ENCODE results near the gene ADD3. TPM values are rescaled to one million over a fixed set of nuclear protein-coding genes. Genes with fewer than 3 reads are reported as not detected.

ADD3 gene
- total and polyA plus RNA-seq, 10 of the 15 experiments (the other 5 are each of a cell fraction or from before 2014, with no cell fraction given): 27.3 to 129 (median 67.8) TPM

DNA sequence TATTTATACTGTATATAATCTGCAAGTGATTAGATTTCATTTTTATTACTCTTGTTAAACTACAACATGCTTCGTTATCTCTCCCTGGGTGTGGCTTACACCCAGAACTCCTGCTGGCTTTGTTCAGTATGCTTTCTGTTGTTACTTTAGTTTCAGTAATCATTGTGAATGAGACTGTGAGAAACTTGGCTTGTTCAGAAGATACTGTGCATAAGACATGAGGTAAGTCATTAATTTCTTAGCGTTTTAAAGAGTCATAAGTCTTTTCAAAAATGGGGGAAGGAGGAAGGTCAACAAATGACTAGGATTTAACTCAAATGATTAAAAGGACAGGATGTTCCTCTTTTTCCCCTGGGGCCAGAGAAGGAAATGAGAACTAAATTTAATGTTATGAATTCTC lies 11.6 kb upstream of the ADD3 start:
- FAIRE-seq: peak; percentile 80
- Histone ChIP-seq H2AFZ (ENCODE audit: control insufficient read depth, low read depth, low read length) (peak overlapping the region; percentile 37), H3K36me3 (ENCODE audit: control insufficient read depth in 2 of 2, insufficient read depth in 2 of 2, low read length in 1 of 2) (no peaks in the 10 kb centered on the region), H3K4me2 (ENCODE audit: control insufficient read depth, insufficient read depth) (peak overlapping the region; percentile 44; the same call in 1 of the 2 replicates), H3K79me2 (ENCODE audit: control insufficient read depth, insufficient read depth, low read length) (no peaks in the 10 kb centered on the region), H3K27ac (ENCODE audit: control insufficient read depth, insufficient read depth) (peak overlapping the region; percentile 32; the same call in 1 of the 2 replicates), H4K20me1 (ENCODE audit: control insufficient read depth, insufficient read depth) (no peaks in the 10 kb centered on the region), H3K9ac (ENCODE audit: control insufficient read depth, insufficient read depth, low read length) (no peak overlapping the region), H3K4me1 (ENCODE audit: control insufficient read depth, insufficient read depth, low read length) (peaks cover 14% of the 10 kb centered on the region), H3K9me3 (replicated peaks; ENCODE audit: control insufficient read depth, insufficient read depth, low read length) (no peaks in the 10 kb centered on the region), H3K4me3 (no peak overlapping the region), H3K27me3 (replicated peaks in 1 of 2; ENCODE audit: control insufficient read depth in 2 of 2, insufficient read depth in 2 of 2, low read length in 1 of 2) (no peaks in the 10 kb centered on the region)
- ChIA-PET SMC1A (ENCODE audit: uncharacterized antibody, unreplicated experiment) (interaction anchor here (0.7 to 2.5 kb wide), 7 partner anchors 8 to 87 kb away, joined by 3 to 13 read pairs (median 4); partner anchors contain the start of gene ADD3), POLR2A (no interaction called here), CTCF (interaction anchor here (1.0 to 5.1 kb wide), 4 partner anchors 8 to 39 kb away, joined by 3 to 25 read pairs (median 4); no protein-coding TSS in a partner anchor), RAD21 (ENCODE audit: unreplicated experiment) (interaction anchor here (1.0 to 1.7 kb wide), 3 partner anchors 11 to 39 kb away, joined by 3 to 4 read pairs (median 3); partner anchors contain the start of gene ADD3)
- WGBS (ENCODE audit: insufficient coverage, insufficient replicate concordance, low lambda C conversion rate, missing lambda C conversion rate): 4% methylated on average over 2 of the region's 2 CpGs
- ATAC-seq: peak; percentile 87
- in situ Hi-C loops (cut with MboI): no loop called here
- DNase-seq (ENCODE audit: low read depth, low spot score): no peak
- no TSS peak for BruUV-seq (replicated peaks)
- intact Hi-C loops (cut with micrococcal nuclease; ENCODE audit: unreplicated experiment): no loop called here
- TF ChIP-seq MYC (IDR thresholded peaks at IDR 0.05; ENCODE audit: insufficient read depth, insufficient read length, insufficient replicate concordance, low read length, severe bottlenecking) (no peak), GABPA (IDR thresholded peaks at IDR 0.05; ENCODE audit: low read depth) (no peak), DPF2 (IDR thresholded peaks at IDR 0.05) (0 out of 2 replicates have a peak, but pooled peaks have one; percentile 20), JUNB (IDR thresholded peaks at IDR 0.05) (peak; percentile 54; the same call in 1 of the 2 replicates), POLR2AphosphoS5 (IDR thresholded peaks at IDR 0.05; ENCODE audit: low read length) (no peak), HDGF (IDR thresholded peaks at IDR 0.05) (no peak), CBX5 (IDR thresholded peaks at IDR 0.05; ENCODE audit: low read depth) (no peak), BACH1 (IDR thresholded peaks at IDR 0.05; ENCODE audit: borderline replicate concordance) (no peak), BRCA1 (IDR thresholded peaks at IDR 0.05; ENCODE audit: low read depth, low read length) (no peak), GATAD2B (conservative IDR thresholded peaks at IDR 0.05; ENCODE audit: low read depth) (no peak), EZH2 (IDR thresholded peaks at IDR 0.05; ENCODE audit: borderline replicate concordance, control insufficient read depth, low read depth, low read length) (no peak), RELA (IDR thresholded peaks at IDR 0.05; ENCODE audit: borderline replicate concordance, partially characterized antibody) (no peak), SREBF2 (IDR thresholded peaks at IDR 0.05; ENCODE audit: low read length) (no peak), MXI1 (IDR thresholded peaks at IDR 0.05; ENCODE audit: low read depth, low read length) (no peak), ATF7 (IDR thresholded peaks at IDR 0.05; ENCODE audit: low read depth) (peak; percentile 59), RBBP5 (conservative IDR thresholded peaks at IDR 0.05) (no peak), CHD4 (IDR thresholded peaks at IDR 0.05) (no peak), ASH2L (IDR thresholded peaks at IDR 0.05; ENCODE audit: borderline replicate concordance, low read depth) (no peak), SMC3 (IDR thresholded peaks at IDR 0.05; ENCODE audit: borderline replicate concordance, low read length) (no peak), CEBPB (IDR thresholded peaks at IDR 0.05; ENCODE audit: borderline replicate concordance in 1 of 2, low read depth in 2 of 2, low read length in 2 of 2) (no peak), TAF1 (IDR thresholded peaks at IDR 0.05; ENCODE audit: borderline replicate concordance, low read depth, low read length) (no peak)
- TF ChIP-seq, protein P1, sequence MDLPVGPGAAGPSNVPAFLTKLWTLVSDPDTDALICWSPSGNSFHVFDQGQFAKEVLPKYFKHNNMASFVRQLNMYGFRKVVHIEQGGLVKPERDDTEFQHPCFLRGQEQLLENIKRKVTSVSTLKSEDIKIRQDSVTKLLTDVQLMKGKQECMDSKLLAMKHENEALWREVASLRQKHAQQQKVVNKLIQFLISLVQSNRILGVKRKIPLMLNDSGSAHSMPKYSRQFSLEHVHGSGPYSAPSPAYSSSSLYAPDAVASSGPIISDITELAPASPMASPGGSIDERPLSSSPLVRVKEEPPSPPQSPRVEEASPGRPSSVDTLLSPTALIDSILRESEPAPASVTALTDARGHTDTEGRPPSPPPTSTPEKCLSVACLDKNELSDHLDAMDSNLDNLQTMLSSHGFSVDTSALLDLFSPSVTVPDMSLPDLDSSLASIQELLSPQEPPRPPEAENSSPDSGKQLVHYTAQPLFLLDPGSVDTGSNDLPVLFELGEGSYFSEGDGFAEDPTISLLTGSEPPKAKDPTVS (IDR thresholded peaks at IDR 0.05; ENCODE audit: low read depth, low read length): no peak
- TF ChIP-seq, protein P2, sequence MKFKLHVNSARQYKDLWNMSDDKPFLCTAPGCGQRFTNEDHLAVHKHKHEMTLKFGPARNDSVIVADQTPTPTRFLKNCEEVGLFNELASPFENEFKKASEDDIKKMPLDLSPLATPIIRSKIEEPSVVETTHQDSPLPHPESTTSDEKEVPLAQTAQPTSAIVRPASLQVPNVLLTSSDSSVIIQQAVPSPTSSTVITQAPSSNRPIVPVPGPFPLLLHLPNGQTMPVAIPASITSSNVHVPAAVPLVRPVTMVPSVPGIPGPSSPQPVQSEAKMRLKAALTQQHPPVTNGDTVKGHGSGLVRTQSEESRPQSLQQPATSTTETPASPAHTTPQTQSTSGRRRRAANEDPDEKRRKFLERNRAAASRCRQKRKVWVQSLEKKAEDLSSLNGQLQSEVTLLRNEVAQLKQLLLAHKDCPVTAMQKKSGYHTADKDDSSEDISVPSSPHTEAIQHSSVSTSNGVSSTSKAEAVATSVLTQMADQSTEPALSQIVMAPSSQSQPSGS (IDR thresholded peaks at IDR 0.05; ENCODE audit: low read length): peak; percentile 68
- TF ChIP-seq, protein P3, sequence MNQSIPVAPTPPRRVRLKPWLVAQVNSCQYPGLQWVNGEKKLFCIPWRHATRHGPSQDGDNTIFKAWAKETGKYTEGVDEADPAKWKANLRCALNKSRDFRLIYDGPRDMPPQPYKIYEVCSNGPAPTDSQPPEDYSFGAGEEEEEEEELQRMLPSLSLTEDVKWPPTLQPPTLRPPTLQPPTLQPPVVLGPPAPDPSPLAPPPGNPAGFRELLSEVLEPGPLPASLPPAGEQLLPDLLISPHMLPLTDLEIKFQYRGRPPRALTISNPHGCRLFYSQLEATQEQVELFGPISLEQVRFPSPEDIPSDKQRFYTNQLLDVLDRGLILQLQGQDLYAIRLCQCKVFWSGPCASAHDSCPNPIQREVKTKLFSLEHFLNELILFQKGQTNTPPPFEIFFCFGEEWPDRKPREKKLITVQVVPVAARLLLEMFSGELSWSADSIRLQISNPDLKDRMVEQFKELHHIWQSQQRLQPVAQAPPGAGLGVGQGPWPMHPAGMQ (IDR thresholded peaks at IDR 0.05; ENCODE audit: borderline replicate concordance): no peak

Measured in GM12878 (cell line).